Peyer's patch (tissue), 4 donors: Measurements from ENCODE around the gene NAT10.

ENCODE experiments used
- POLR2A ChIP-seq, 2 donors: fragments of 450-650 bp; IDR thresholded peaks; one replicate each; pipeline ENCODE4 v1.5.1; 2017; ENCODE audit warnings: antibody characterized with exemption in 2 of 2, mild to moderate bottlenecking in 2 of 2, moderate library complexity in 2 of 2
- TF ChIP-seq, protein P1 (sequence below), 6 experiments: fragments of 450-650 bp in 4 of 6; fragments of 200-600 bp in 2 of 6; sonication (generic) in 1 of 6; IDR thresholded peaks; one replicate each; pipeline ENCODE4 v1.5.1; 2017 to 2019; ENCODE audit warnings: antibody characterized with exemption in 6 of 6, mild to moderate bottlenecking in 3 of 6, moderate library complexity in 1 of 6

DNA sequence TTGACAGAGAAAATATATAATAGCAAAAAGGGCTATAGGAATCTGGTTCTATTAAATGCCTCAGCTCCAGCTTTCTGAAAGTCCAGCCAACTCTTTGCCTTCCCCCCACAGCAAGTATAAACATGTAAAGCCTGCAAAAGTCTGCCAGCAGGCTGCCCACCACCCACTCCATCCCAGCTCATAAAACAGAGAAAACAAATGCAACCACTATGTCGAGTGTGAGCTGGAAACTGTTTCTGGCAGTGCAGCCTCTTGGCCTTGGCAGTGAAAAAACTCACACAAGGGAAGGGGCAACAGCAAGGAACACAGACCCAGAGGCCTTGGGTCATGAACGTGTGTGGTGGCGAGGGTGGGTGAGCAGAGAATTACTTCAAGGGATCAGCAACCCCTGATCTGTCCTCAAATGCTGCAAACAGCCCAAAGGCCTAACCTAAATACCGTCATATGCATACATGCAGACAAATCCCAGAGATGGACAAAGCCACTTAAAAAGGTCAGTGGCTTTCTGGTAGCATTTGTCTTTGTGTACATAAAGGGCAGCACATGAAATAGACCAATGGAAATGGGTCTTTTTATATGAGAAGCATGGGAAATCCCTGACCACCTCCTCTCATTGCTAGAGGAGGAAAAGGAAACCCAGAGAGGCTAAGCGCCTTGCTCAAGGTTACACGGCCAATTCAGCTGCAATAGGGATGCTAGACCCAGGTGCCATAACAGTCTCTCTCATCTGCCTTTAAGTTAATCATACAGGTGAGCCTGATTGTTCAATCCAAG lies 74.8 kb downstream of the NAT10 start:
- TF ChIP-seq, protein P1, sequence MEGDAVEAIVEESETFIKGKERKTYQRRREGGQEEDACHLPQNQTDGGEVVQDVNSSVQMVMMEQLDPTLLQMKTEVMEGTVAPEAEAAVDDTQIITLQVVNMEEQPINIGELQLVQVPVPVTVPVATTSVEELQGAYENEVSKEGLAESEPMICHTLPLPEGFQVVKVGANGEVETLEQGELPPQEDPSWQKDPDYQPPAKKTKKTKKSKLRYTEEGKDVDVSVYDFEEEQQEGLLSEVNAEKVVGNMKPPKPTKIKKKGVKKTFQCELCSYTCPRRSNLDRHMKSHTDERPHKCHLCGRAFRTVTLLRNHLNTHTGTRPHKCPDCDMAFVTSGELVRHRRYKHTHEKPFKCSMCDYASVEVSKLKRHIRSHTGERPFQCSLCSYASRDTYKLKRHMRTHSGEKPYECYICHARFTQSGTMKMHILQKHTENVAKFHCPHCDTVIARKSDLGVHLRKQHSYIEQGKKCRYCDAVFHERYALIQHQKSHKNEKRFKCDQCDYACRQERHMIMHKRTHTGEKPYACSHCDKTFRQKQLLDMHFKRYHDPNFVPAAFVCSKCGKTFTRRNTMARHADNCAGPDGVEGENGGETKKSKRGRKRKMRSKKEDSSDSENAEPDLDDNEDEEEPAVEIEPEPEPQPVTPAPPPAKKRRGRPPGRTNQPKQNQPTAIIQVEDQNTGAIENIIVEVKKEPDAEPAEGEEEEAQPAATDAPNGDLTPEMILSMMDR (IDR thresholded peaks at IDR 0.05) = no peak
- TF ChIP-seq POLR2A (IDR thresholded peaks at IDR 0.05) = no peak
